ENCODE data around the gene ALKAL2.
A peak's percentile ranks its signal among the peaks of the same experiment; 100 is the strongest.

ALKAL2 gene

DNA sequence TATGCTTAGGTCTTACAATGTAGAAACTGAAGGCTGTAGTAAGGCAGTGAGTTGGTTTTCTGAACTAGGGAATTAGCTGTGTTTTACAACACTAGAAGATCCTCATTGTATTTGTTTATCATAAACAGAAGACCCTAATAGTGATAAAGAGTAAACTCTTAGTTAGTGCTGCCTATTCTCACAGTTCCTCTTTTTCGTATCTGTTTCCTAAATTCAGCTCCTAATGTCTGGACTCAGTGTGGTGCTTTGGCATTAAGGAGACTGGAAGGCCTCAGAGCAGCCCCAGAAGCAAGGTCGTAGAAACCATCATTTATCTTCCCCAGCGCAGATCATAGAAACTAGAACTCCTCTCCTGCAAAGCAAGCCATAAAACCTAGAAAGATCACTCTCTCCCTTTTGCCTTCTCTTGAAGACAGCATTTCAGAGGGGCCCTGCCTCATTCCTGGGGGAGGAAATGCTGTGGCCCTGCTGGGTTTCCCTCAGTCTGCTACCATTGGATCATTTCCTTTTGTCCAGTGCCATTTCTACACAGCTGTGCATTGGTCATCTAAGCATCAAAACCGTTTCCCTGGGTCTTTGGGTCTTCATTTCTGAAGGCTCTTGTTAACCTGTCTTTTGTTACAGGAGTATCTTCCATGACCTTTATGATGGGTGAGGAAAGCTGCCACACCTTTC lies 18.4 kb downstream of the ALKAL2 start:
- DNase-seq, result no peak

DNA sequence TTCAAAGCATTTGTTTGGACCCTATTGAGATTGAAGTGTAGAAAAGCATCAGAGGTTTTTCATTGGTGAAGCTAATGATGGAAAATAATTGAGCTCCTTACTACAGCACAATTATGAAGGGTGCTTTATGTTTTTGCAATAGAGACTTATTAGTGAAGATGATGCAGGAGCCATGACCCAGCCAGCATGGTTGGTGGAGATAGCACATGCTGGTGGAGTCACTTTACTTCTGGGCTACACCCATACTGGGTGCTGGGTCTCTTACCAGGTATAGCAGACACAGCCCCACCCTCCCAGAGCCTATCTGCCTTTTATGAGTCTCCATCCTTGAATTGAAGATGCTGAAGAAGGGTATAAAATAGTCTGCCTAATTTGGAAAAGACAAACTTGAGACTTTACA lies 19.6 kb downstream of the ALKAL2 start:
- DNase-seq, result no peak

DNA sequence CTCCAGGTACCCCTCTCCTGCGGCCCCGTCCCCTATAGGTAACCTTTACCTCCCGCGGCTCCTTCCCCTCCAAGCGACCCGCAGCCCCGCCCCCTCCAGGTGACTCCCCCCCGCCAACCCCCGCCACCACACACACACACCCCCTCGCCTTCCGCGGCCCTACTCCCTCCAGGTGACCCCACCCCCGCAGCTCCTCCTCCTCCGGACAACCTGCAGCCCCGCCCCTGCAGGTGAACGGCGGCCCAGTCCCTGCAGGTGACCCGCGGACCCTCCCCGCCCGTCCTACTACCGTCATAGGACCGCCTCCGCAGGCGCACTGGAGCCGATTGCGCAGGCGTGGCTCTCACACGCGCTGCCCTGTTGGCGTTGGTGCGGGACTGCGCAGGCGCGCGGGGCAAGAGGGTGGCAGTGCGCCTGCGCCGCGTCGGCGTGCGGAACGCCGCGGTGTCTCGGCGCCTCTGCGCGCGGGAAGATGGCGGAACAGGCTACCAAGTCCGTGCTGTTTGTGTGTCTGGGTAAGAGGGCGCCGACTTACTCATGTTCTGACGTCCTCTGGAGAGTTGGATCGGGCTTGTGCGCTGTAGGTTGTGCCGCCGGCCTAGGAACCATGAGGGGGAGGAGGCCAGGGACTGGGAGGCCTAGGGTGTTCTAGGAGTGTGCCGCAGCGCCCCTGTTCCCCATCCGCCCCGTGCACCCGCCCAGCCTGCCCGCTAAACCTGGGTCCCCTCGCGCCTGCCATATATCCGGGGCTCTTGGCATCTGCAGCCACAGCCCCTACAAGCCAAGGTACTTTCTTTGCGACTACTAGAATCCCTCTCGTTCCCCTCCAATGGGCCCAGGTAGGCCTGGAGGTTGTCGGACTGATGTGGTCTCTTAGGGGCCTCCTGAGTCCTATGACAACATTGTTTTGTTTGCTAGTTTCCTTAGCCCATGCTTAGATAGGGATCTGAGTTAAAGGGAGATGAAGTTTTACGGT lies 23.1 kb downstream of the ALKAL2 start, which contains the start of gene ACP1:
ACP1 (plus strand) TSS at position 455 of the 976 bp plus-strand sequence; CDS start at position 473, 18 bp downstream.
- DNase-seq, result peak; percentile 94 to 96

DNA sequence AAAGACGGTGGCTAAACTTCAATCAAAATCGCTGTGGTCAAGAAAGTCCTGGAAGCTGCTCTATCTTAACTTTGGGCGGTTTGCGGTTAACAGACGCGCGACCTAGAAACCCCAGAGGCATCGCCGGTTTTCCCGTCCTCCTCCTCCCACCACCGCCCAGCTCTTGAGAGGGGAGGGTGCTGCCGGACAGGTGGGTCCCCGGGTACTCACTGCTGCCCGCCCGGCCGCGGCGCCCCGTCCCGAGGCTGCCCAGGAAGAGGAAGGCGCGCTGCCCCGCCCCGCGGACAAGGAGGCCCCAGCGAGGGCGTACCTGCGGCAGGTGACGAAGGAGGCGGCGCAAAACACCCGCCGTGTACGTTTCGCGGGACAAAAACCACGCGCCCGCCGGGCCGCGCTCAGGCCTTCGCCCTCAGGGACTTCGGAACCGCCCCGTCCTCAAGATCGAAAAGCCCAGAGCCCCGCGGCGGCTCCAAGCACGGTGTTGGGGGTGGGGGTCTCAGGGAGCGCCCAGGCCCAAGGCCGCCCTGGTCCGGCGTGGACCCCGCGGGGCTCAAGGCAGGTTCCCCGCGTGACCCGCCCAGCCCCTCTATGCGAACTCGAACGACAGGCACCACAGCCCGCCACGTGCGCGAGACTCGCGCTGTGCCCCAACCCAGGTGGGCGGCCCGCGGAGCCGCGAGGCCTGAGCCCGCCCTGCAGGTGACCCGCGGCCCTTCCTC lies 24.0 kb downstream of the ALKAL2 start, which contains the start of gene SH3YL1:
SH3YL1 (minus strand) TSS at position 259 of the 719 bp plus-strand sequence; CDS start at position 211, 48 bp downstream.
- DNase-seq, result peak; percentile 59 to 66

GRCh38 chr2:263022-263738 lies 24.7 kb downstream of the ALKAL2 start:
- DNase-seq, result no peak

DNA sequence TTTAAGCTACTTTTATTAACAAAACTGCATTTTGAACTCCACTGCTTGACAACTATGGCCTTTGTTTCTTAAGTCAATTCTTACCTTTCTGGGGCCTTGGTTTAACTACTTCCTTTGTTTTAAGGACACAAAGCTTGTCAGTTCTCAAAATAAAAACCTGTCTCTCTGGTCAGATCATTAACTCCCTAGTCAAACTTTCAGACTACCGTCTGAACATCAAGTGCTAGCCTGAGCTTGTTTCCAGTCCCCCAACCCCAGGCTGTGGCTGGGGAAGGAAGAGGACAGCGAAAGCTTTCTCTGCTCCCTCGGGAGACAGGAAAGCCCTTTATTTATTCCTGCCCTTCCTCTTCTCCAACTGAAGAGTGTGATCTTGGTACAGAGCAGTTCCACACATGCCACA lies 25.8 kb downstream of the ALKAL2 start:
- no peak for DNase-seq

DNA sequence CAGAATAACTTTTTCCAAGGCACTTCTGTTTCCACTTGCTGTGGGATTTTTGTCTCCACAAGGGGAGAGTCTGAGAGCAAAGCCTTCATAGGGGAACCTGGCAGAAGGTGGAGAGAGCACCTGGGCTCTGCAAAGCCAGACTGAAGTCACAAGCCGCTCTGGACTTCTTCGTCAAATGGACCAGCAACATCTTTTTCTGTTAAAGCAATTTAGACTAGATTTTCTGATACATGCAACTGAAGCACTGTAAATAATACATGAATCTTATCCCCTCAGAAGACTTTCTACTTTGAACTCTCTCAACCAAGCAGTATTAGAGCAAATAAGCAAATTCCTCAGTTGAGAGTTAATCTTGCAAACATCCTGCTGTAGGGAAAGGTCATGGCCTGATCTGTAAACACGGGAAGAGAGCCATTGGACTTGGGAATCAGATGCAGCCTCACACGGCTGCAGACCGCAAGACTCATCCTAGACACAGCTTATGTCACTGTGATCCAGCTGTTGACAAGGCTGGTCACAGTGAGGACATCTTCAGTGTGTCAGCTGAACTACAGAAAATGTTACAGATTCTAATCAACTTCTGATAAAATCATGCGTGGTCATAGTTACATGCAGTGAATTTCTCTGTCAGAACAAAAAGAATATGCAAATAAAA lies 27.3 kb downstream of the ALKAL2 start:
- no peak for DNase-seq

DNA sequence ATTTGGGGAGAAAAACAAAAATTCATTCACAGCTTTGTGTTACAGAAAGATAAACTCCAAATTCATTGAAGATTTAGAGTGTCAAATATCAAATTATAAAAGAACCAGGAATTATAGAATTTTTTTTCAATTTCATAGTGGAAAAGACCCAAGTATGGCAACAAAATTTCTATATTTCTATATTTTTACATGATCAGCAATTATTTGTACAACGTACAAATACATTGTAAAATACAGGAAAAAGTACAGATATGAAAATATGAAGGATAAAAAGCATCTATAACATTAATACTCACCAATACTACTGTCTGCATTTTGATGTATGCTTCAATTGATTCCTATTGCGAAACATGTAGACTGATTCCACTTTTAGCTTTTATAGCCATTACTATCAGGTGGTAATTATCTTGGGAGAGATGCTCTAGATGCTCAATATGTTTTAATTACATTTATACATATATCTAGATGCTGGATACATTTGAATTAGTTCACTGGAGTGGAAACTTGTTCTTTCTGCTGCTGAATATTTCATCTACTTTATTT lies 28.0 kb downstream of the ALKAL2 start:
- DNase-seq, result no peak

DNA sequence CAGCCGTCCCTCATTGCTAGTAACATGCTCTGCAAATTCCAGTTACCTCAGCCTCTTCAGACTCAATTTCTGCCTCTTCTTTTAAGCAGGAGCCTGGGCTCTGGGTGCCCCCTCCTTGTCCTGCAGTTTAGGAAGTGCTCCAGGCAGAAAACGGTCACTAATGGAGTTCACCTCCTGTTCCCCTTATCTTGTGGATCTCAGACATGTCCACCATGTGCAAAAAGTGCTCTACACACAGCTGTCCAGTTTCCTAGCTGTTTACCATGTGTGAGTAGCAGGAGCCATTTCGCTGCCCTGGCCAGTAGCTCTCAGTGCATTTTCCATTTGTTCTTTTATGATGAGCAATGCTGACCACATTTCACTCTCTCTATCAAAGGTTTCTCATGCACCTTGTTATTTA lies 29.0 kb downstream of the ALKAL2 start:
- no peak for DNase-seq

- DNase-seq, result no peak
These were observed 30.0 kb downstream of the ALKAL2 start for GRCh38 chr2:257842-258241.

DNA sequence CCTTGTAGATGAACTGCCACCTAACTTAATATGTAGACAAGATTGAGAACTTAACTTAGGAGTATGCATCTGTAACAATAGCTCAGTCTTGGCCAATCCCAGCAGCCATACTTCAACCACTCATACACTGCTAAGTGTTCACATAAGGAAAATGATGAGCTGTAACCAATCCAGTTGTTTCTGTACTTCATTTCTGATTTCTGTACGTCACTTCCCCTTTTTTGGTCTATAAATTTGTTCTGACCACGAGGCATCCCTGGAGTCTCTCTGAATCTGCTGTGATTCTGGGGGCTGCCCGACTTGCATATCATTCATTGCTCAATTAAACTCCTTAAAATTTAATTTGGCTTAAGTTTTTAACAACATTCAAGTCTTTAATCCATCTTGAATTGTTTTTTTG lies 30.5 kb downstream of the ALKAL2 start:
- no peak for DNase-seq

DNA sequence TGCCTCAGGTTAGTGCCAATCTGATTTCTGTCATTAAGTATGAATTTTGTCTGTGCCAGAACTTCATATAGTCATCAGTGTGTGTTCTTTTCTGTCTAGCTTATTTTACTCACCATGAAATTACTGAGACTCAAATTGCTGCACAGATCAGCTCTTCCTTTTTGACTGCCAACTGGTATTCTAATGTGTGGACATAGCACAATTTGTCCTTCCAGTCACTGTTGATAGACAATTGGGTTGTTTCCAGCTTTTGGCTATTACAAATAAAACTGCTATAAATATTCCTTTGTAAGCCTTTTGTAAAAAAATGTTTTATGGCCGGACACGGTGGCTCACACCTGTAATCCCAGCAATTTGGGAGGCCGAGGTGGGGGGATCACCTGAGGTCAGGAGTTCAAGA lies 31.8 kb downstream of the ALKAL2 start:
- no peak for DNase-seq

DNA sequence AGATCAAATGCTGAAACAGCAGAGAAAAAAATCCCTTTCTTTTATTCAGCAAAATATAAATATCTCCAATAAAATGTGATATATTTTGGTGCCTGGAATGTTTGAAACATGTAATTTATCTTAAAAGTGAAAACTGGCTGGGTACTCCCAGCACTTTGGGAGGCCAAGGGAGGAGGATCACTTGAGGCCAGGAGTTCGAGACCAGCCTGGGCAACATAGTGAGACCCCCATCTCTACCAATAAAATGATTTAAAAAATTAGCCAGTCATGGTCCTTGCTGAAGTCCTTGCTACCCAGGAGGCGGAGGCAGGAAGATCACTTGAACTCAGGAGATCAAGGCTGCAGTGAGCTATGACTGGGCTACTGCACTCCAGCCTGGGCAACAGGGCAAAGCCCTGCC lies 32.7 kb downstream of the ALKAL2 start:
- DNase-seq, result no peak

- DNase-seq, result no peak
These were observed 33.6 kb downstream of the ALKAL2 start for GRCh38 chr2:254241-254640.

GRCh38 chr2:253202-253638 lies 34.7 kb downstream of the ALKAL2 start:
- no peak for DNase-seq

GRCh38 chr2:252001-252602 lies 35.8 kb downstream of the ALKAL2 start:
- DNase-seq, result no peak

DNA sequence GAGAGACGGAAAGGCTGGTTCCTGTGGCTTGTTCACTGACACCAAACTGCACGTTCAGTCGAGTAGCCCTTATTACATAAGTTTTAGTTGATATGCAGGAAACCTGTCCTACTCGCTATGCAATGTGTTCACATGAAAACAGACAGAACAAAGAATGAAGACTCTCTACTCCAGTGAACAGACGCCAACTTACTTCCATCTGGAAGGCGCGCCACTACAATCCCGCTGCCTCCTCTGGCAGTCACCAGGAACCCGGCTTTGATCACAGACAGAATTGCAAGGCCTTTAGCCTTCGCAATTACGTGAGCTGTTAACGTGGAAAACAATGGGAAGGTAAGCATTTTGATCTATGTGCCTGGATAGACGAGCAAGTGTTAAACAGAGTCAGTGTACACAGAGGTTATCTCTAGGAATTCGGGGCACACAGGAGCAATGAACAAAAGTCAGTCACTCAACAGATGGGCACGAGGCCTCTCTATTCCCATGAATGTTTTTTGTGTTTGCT lies 38.3 kb downstream of the ALKAL2 start:
- DNase-seq, result no peak

DNA sequence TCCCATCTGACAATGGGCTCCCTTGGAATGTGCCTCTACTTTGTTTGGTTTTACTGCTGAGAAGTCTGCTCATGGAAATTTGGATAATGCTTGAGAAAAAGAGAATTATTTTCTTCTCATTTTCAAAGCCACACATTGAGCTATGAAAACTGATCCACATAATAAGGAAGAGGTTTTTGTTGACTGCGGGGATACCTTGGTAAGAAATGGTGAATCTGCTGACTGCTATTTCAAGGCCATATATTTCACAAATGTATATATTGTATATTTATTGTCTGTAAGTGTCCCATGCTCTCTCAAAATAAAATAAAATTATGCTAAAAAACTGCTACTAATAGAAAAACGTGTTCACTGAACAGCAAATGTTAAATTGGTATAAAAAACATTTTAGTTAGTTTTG lies 39.2 kb downstream of the ALKAL2 start:
- DNase-seq, result no peak

DNA sequence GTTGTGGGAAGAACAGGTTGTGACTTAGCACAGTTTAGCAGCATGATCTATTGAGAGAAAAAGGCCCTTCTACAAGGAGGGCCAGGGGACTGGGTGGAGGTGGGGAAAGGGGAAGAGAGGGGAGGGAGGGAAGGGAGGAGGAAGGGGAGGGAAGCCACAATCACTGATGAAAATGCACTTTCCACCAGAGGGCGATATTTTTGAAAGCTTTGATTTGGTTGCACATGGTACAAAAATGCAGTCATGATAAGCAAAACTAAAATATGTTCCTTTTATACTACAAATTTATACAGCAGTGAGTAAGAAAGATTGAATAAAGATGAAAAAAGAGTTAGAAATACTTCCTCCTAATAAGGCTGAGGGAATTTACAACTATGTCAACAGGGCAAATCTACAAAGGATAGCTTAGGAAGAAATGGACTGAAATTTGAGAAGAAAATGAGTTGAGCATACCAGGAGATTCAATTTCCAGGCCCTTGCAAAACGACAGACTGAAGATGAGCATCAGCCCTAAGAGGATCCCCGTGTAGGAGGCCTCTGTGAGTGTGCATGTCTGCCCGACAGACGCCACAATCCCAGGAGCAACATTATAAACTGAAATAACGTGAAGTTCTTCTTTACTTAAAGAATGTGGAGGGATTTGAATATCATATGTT lies 41.3 kb downstream of the ALKAL2 start:
- peak in 1 of 2 donors; percentile 46 for DNase-seq

- DNase-seq, result no peak
These were observed 43.3 kb downstream of the ALKAL2 start for GRCh38 chr2:244547-244946.

All from activated CD4-positive, alpha-beta T cell treated with anti-CD3 and anti-CD28 coated beads for 4 hours (primary cell).